ENCODE results near the gene WIF1.
A peak's percentile ranks its signal among the peaks of the same experiment; 100 is the strongest.

The WIF1 gene

GRCh38 chr12:65123435-65124063, 2.4 kb upstream of the WIF1 start (continued):
- TF ChIP-seq ZSCAN5A (tag by site-specific recombination; IDR thresholded peaks at IDR 0.05): no peak
- TF ChIP-seq, protein P1, sequence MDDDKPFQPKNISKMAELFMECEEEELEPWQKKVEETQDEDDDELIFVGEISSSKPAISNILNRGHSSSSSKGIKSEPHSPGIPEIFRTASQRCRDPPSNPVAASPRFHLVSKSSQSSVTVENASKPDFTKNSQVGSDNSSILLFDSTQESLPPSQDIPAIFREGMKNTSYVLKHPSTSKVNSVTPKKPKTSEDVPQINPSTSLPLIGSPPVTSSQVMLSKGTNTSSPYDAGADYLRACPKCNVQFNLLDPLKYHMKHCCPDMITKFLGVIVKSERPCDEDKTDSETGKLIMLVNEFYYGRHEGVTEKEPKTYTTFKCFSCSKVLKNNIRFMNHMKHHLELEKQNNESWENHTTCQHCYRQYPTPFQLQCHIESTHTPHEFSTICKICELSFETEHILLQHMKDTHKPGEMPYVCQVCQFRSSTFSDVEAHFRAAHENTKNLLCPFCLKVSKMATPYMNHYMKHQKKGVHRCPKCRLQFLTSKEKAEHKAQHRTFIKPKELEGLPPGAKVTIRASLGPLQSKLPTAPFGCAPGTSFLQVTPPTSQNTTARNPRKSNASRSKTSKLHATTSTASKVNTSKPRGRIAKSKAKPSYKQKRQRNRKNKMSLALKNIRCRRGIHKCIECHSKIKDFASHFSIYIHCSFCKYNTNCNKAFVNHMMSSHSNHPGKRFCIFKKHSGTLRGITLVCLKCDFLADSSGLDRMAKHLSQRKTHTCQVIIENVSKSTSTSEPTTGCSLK (tag by site-specific recombination; IDR thresholded peaks at IDR 0.05): no peak
- TF ChIP-seq HIC1 (tag by site-specific recombination; IDR thresholded peaks at IDR 0.05): no peak
- TF ChIP-seq KLF7 (tag by site-specific recombination; IDR thresholded peaks at IDR 0.05; ENCODE audit: borderline replicate concordance): no peak
- 0 out of 2 replicates have a peak, but pooled peaks have one; percentile 55 for TF ChIP-seq ZNF660 (tag by site-specific recombination; IDR thresholded peaks at IDR 0.05)
- no peak for TF ChIP-seq ZNF157 (tag by site-specific recombination; IDR thresholded peaks at IDR 0.05)
- TF ChIP-seq, protein P2, sequence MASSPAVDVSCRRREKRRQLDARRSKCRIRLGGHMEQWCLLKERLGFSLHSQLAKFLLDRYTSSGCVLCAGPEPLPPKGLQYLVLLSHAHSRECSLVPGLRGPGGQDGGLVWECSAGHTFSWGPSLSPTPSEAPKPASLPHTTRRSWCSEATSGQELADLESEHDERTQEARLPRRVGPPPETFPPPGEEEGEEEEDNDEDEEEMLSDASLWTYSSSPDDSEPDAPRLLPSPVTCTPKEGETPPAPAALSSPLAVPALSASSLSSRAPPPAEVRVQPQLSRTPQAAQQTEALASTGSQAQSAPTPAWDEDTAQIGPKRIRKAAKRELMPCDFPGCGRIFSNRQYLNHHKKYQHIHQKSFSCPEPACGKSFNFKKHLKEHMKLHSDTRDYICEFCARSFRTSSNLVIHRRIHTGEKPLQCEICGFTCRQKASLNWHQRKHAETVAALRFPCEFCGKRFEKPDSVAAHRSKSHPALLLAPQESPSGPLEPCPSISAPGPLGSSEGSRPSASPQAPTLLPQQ (tag by site-specific recombination; IDR thresholded peaks at IDR 0.05): no peak
- TF ChIP-seq, protein P3, sequence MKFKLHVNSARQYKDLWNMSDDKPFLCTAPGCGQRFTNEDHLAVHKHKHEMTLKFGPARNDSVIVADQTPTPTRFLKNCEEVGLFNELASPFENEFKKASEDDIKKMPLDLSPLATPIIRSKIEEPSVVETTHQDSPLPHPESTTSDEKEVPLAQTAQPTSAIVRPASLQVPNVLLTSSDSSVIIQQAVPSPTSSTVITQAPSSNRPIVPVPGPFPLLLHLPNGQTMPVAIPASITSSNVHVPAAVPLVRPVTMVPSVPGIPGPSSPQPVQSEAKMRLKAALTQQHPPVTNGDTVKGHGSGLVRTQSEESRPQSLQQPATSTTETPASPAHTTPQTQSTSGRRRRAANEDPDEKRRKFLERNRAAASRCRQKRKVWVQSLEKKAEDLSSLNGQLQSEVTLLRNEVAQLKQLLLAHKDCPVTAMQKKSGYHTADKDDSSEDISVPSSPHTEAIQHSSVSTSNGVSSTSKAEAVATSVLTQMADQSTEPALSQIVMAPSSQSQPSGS (tag by site-specific recombination; IDR thresholded peaks at IDR 0.05; ENCODE audit: low read depth): no peak
- TF ChIP-seq, protein P4, sequence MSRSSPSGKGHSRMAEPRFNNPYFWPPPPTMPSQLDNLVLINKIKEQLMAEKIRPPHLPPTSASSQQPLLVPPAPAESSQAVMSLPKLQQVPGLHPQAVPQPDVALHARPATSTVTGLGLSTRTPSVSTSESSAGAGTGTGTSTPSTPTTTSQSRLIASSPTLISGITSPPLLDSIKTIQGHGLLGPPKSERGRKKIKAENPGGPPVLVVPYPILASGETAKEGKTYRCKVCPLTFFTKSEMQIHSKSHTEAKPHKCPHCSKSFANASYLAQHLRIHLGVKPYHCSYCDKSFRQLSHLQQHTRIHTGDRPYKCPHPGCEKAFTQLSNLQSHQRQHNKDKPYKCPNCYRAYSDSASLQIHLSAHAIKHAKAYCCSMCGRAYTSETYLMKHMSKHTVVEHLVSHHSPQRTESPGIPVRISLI (tag by site-specific recombination; IDR thresholded peaks at IDR 0.05): peak; percentile 82; the same call in 1 of the 2 replicates
- TF ChIP-seq ZNF549 (tag by site-specific recombination; IDR thresholded peaks at IDR 0.05): no peak
- no peak for TF ChIP-seq BCL11A (tag by site-specific recombination; IDR thresholded peaks at IDR 0.05; ENCODE audit: low read depth)
- no peak for TF ChIP-seq ZNF792 (tag by site-specific recombination; IDR thresholded peaks at IDR 0.05)
- TF ChIP-seq ZNF639 (tag by site-specific recombination; IDR thresholded peaks at IDR 0.05): no peak
- TF ChIP-seq, protein P5, sequence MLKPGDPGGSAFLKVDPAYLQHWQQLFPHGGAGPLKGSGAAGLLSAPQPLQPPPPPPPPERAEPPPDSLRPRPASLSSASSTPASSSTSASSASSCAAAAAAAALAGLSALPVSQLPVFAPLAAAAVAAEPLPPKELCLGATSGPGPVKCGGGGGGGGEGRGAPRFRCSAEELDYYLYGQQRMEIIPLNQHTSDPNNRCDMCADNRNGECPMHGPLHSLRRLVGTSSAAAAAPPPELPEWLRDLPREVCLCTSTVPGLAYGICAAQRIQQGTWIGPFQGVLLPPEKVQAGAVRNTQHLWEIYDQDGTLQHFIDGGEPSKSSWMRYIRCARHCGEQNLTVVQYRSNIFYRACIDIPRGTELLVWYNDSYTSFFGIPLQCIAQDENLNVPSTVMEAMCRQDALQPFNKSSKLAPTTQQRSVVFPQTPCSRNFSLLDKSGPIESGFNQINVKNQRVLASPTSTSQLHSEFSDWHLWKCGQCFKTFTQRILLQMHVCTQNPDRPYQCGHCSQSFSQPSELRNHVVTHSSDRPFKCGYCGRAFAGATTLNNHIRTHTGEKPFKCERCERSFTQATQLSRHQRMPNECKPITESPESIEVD (tag by site-specific recombination; IDR thresholded peaks at IDR 0.05): 0 out of 2 replicates have a peak, but pooled peaks have one; percentile 33
- TF ChIP-seq ZNF654 (tag by site-specific recombination; IDR thresholded peaks at IDR 0.05; ENCODE audit: low read depth): peak; percentile 78
- TF ChIP-seq TCF7L2 (IDR thresholded peaks at IDR 0.05; ENCODE audit: borderline replicate concordance, low read depth, low read length): no peak

All from HEK293 (cell line).